HEK293 (cell line): Measurements from ENCODE around the gene CARMIL3.

Experiments used
- ELK4 ChIP-seq: IDR thresholded peaks from 2 replicates; pipeline ENCODE4 v1.6.1; 2011; ENCODE audit warnings: mild to moderate bottlenecking, low read depth, low read length, borderline replicate concordance
- GLIS2 ChIP-seq: fragments of 450-650 bp; formaldehyde crosslinking; IDR thresholded peaks from 2 replicates; pipeline ENCODE4 v1.5.1; 2016; ENCODE audit warnings: missing biosample characterization, missing genetic modification characterization
- OVOL3 ChIP-seq: fragments of 450-650 bp; formaldehyde crosslinking; IDR thresholded peaks from 2 replicates; pipeline ENCODE4 v1.5.1; 2016; ENCODE audit warnings: missing biosample characterization, missing genetic modification characterization
- PRDM10 ChIP-seq: fragments of 450-650 bp; formaldehyde crosslinking; IDR thresholded peaks from 2 replicates; pipeline ENCODE4 v1.5.1; 2016; ENCODE audit warnings: missing biosample characterization, missing genetic modification characterization
- SALL2 ChIP-seq: fragments of 450-650 bp; formaldehyde crosslinking; IDR thresholded peaks from 2 replicates; pipeline ENCODE4 v1.5.0; 2017; ENCODE audit warnings: missing biosample characterization, mild to moderate bottlenecking, missing genetic modification characterization, borderline replicate concordance
- SCRT1 ChIP-seq: fragments of 450-650 bp; formaldehyde crosslinking; IDR thresholded peaks from 2 replicates; pipeline ENCODE4 v1.5.1; 2016; ENCODE audit warnings: missing biosample characterization, missing genetic modification characterization, borderline replicate concordance
- ZBTB20 ChIP-seq: fragments of 450-650 bp; formaldehyde crosslinking; IDR thresholded peaks from 2 replicates; pipeline ENCODE4 v1.5.1; 2016; ENCODE audit warnings: missing biosample characterization, missing genetic modification characterization
- ZBTB8A ChIP-seq: fragments of 450-650 bp; formaldehyde crosslinking; IDR thresholded peaks from 2 replicates; pipeline ENCODE4 v1.5.1; 2016; ENCODE audit warnings: missing biosample characterization, missing genetic modification characterization
- ZFP3 ChIP-seq: fragments of 450-650 bp; formaldehyde crosslinking; IDR thresholded peaks from 2 replicates; pipeline ENCODE4 v1.5.1; 2016; ENCODE audit warnings: low read depth, missing biosample characterization, missing genetic modification characterization
- ZFP37 ChIP-seq: fragments of 450-650 bp; formaldehyde crosslinking; IDR thresholded peaks from 2 replicates; pipeline ENCODE4 v1.5.1; 2016; ENCODE audit warnings: missing biosample characterization, missing genetic modification characterization
- ZNF114 ChIP-seq: fragments of 450-650 bp; formaldehyde crosslinking; IDR thresholded peaks from 2 replicates; pipeline ENCODE4 v1.5.0; 2017; ENCODE audit warnings: missing biosample characterization, missing genetic modification characterization
- ZNF132 ChIP-seq: fragments of 450-650 bp; formaldehyde crosslinking; IDR thresholded peaks from 2 replicates; pipeline ENCODE4 v1.5.1; 2017; ENCODE audit warnings: missing biosample characterization, missing genetic modification characterization, borderline replicate concordance
- ZNF174 ChIP-seq: fragments of 450-650 bp; formaldehyde crosslinking; IDR thresholded peaks from 2 replicates; pipeline ENCODE4 v1.5.0; 2017; ENCODE audit warnings: missing biosample characterization, mild to moderate bottlenecking, missing genetic modification characterization
- ZNF266 ChIP-seq: fragments of 450-650 bp; formaldehyde crosslinking; IDR thresholded peaks from 2 replicates; pipeline ENCODE4 v1.5.1; 2016; ENCODE audit warnings: missing biosample characterization, missing genetic modification characterization, low read depth
- ZNF280D ChIP-seq: fragments of 450-650 bp; formaldehyde crosslinking; IDR thresholded peaks from 2 replicates; pipeline ENCODE4 v1.5.1; 2016; ENCODE audit warnings: missing biosample characterization, missing genetic modification characterization
- ZNF302 ChIP-seq: fragments of 450-650 bp; formaldehyde crosslinking; IDR thresholded peaks from 2 replicates; pipeline ENCODE4 v1.5.1; 2016; ENCODE audit warnings: missing biosample characterization, missing genetic modification characterization, low read depth
- ZNF404 ChIP-seq: fragments of 450-650 bp; formaldehyde crosslinking; IDR thresholded peaks from 2 replicates; pipeline ENCODE4 v1.5.1; 2017; ENCODE audit warnings: missing biosample characterization, missing genetic modification characterization
- ZNF426 ChIP-seq: fragments of 450-650 bp; formaldehyde crosslinking; IDR thresholded peaks from 2 replicates; pipeline ENCODE4 v1.5.1; 2017; ENCODE audit warnings: missing biosample characterization, missing genetic modification characterization, mild to moderate bottlenecking, inconsistent platforms, moderate library complexity
- ZNF529 ChIP-seq: fragments of 450-650 bp; formaldehyde crosslinking; IDR thresholded peaks from 2 replicates; pipeline ENCODE4 v1.5.1; 2017; ENCODE audit warnings: missing genetic modification characterization, missing biosample characterization; ENCODE audit not compliant: insufficient replicate concordance
- ZNF555 ChIP-seq: fragments of 450-650 bp; formaldehyde crosslinking; conservative IDR thresholded peaks from 2 replicates; pipeline ENCODE4 v1.5.1; 2017; ENCODE audit warnings: missing biosample characterization, mild to moderate bottlenecking, missing genetic modification characterization, inconsistent platforms
- ZNF561 ChIP-seq: fragments of 450-650 bp; IDR thresholded peaks from 2 replicates; pipeline ENCODE4 v1.5.1; 2018; ENCODE audit warnings: missing biosample characterization, missing genetic modification characterization, borderline replicate concordance
- ZNF571 ChIP-seq: fragments of 450-650 bp; formaldehyde crosslinking; IDR thresholded peaks from 2 replicates; pipeline ENCODE4 v1.5.0; 2017; ENCODE audit warnings: missing biosample characterization, missing genetic modification characterization
- ZNF585B ChIP-seq: fragments of 450-650 bp; formaldehyde crosslinking; IDR thresholded peaks from 2 replicates; pipeline ENCODE4 v1.5.1; 2016; ENCODE audit warnings: missing biosample characterization, missing genetic modification characterization
- ZNF624 ChIP-seq: fragments of 450-650 bp; formaldehyde crosslinking; IDR thresholded peaks from 2 replicates; pipeline ENCODE4 v1.5.1; 2017; ENCODE audit warnings: missing biosample characterization, missing genetic modification characterization
- ZNF660 ChIP-seq: fragments of 450-650 bp; IDR thresholded peaks from 2 replicates; pipeline ENCODE4 v1.5.1; 2018; ENCODE audit warnings: missing biosample characterization, mild to moderate bottlenecking, missing genetic modification characterization
- ZNF707 ChIP-seq: fragments of 450-650 bp; formaldehyde crosslinking; IDR thresholded peaks from 2 replicates; pipeline ENCODE4 v1.5.1; 2016; ENCODE audit warnings: missing biosample characterization, missing genetic modification characterization
- ZNF791 ChIP-seq: fragments of 450-650 bp; formaldehyde crosslinking; IDR thresholded peaks from 2 replicates; pipeline ENCODE4 v1.5.1; 2016; ENCODE audit warnings: missing biosample characterization, missing genetic modification characterization
- ZNF830 ChIP-seq: fragments of 450-650 bp; IDR thresholded peaks from 2 replicates; pipeline ENCODE4 v1.5.0; 2018; ENCODE audit warnings: missing biosample characterization, missing genetic modification characterization, low read depth, mild to moderate bottlenecking, moderate library complexity
- TF ChIP-seq, protein P1 (sequence below): fragments of 450-650 bp; formaldehyde crosslinking; IDR thresholded peaks from 2 replicates; pipeline ENCODE4 v1.5.1; 2016; ENCODE audit warnings: missing biosample characterization, missing genetic modification characterization
- TF ChIP-seq, protein P2 (sequence below): fragments of 450-650 bp; formaldehyde crosslinking; IDR thresholded peaks from 2 replicates; pipeline ENCODE4 v1.5.1; 2016; ENCODE audit warnings: missing biosample characterization, missing genetic modification characterization

CARMIL3 gene

GRCh38 chr14:24080888-24081738 lies 29.3 kb downstream of the CARMIL3 start (continued):
- TF ChIP-seq ZNF132 (tag by site-specific recombination), result no peak
- no peak for TF ChIP-seq ELK4
- no peak for TF ChIP-seq SCRT1
- TF ChIP-seq PRDM10 (tag by site-specific recombination), result peak; percentile 67
- no peak for TF ChIP-seq ZNF529 (tag by site-specific recombination)
- no peak for TF ChIP-seq ZNF426 (tag by site-specific recombination)
- no peak for TF ChIP-seq ZNF791
- no peak for TF ChIP-seq ZNF555 (tag by site-specific recombination)
- peak; percentile 47; the same call in 1 of the 2 replicates for TF ChIP-seq GLIS2 (tag by site-specific recombination)
- TF ChIP-seq, protein P1, sequence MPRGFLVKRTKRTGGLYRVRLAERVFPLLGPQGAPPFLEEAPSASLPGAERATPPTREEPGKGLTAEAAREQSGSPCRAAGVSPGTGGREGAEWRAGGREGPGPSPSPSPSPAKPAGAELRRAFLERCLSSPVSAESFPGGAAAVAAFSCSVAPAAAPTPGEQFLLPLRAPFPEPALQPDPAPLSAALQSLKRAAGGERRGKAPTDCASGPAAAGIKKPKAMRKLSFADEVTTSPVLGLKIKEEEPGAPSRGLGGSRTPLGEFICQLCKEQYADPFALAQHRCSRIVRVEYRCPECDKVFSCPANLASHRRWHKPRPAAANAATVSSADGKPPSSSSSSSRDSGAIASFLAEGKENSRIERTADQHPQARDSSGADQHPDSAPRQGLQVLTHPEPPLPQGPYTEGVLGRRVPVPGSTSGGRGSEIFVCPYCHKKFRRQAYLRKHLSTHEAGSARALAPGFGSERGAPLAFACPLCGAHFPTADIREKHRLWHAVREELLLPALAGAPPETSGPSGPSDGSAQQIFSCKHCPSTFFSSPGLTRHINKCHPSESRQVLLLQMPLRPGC (tag by site-specific recombination), result no peak
- no peak for TF ChIP-seq ZNF571
- no peak for TF ChIP-seq ZFP37 (tag by site-specific recombination)
- TF ChIP-seq ZNF302 (tag by site-specific recombination), result no peak
- TF ChIP-seq ZNF707 (tag by site-specific recombination), result no peak
- TF ChIP-seq SALL2, result no peak
- no peak for TF ChIP-seq ZNF174 (tag by site-specific recombination)
- TF ChIP-seq ZNF561, result 0 out of 2 replicates have a peak, but pooled peaks have one; percentile 60
- TF ChIP-seq ZNF830 (tag by site-specific recombination), result no peak
- TF ChIP-seq ZNF660, result no peak
- no peak for TF ChIP-seq ZNF266 (tag by site-specific recombination)
- no peak for TF ChIP-seq ZNF585B (tag by site-specific recombination)
- peak; percentile 35; the same call in 1 of the 2 replicates for TF ChIP-seq ZBTB20 (tag by site-specific recombination)
- TF ChIP-seq ZNF280D (tag by site-specific recombination), result no peak
- no peak for TF ChIP-seq ZNF624
- peak; percentile 27; the same call in 1 of the 2 replicates for TF ChIP-seq ZBTB8A
- TF ChIP-seq OVOL3 (tag by site-specific recombination), result no peak
- TF ChIP-seq ZNF114 (tag by site-specific recombination), result no peak
- TF ChIP-seq ZNF404, result no peak
- no peak for TF ChIP-seq ZFP3 (tag by site-specific recombination)
- TF ChIP-seq, protein P2, sequence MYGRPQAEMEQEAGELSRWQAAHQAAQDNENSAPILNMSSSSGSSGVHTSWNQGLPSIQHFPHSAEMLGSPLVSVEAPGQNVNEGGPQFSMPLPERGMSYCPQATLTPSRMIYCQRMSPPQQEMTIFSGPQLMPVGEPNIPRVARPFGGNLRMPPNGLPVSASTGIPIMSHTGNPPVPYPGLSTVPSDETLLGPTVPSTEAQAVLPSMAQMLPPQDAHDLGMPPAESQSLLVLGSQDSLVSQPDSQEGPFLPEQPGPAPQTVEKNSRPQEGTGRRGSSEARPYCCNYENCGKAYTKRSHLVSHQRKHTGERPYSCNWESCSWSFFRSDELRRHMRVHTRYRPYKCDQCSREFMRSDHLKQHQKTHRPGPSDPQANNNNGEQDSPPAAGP (tag by site-specific recombination), result 0 out of 2 replicates have a peak, but pooled peaks have one; percentile 29
